Activated naive CD4-positive, alpha-beta T cell (primary cell): ENCODE data around the gene SLC25A18.
"Not testable (repeated sequence)": the region's sequence is repeated elsewhere in the genome, so short reads cannot be mapped to it uniquely, and the experiment has no call there.

Source experiments
- DNase-seq, 4 experiments: peaks; one replicate each; lab custom pipeline; 2025; lab: John Stamatoyannopoulos, UW

SLC25A18 gene

GRCh38 chr22:17562906-17563870, at the start of gene SLC25A18:
TSS of gene SLC25A18 (plus strand) at chr22:17563498. CDS start at chr22:17579945, 16,447 bp downstream.
- DNase-seq: no peak

DNA sequence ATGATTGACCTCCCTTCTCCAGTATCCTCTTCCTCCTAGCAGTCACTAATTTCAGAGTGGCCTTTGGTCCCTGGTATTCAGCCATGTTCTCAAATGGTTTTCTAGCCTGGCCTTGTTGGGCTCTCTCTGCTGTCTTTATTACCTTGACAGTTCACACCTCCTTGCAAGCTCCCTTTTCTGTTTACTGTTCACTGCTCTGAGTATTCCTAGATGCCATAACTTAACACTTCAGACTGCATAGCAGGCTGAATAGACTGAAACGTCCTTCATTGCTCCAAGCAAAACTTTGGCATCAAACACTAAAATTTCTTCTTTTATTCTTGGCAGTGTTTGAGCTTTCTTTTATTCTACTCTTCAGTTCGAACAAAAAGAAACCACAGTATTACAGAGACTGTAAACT, 49.7 kb upstream of the SLC25A18 start:
- no peak for DNase-seq

DNA sequence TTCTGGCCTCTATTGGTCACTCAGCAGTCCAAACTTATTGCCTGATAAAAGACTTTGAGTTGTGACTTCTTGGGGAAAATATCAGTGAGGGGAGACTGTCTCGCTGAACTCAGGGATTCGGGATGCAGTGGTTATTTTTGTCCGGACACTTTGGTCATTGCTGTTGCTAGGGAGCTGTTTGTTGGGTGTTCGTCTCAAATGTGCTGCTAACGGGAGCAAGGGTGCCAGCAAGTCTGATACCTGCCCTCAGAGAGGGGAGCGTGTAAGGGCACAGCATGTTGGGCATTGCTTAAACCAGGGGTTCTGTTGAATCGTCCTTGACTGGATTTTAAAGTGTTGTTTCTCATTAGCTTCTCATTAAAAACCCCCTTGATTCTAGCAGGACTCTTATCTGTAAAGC, 49.2 kb upstream of the SLC25A18 start:
- DNase-seq: no peak

DNA sequence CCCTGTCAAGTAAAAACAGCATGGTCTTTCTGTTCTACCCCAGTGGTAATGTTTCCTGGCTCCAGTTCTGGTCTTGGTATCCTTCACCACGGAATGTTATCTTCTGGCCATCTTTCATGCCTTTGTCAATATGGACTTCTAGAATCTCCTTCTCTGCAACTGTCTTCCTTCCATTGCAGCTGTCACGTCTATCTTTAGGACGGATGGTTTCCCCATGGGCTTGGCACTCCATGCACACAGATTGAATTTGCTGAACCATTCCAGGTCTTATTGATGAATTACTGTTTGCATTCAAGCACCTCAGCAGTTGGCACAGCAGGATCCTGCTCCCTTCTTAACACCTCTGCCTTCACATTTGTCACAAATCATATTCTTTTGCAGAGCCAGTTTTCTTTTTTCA, 44.9 kb upstream of the SLC25A18 start:
- no peak for DNase-seq

DNA sequence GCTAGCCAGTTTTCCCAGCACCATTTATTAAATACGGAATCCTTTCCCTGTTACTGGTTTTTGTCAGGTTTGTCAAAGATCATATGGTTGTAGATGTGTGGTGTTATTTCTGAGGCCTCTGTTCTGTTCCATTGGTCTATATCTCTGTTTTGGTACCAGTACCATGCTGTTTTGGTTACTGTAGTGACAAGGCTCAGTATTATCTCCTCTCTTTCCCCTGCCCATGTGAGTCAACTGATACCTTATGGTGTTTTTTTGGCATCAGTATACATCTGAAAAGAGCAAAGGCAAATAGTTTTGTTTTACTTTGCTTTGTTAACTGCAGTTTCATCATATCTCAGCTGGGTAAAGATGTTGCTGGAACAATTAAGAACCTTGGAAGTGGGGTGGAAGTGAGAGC, 41.3 kb upstream of the SLC25A18 start:
- not testable (repeated sequence) for DNase-seq

GRCh38 chr22:17523925-17524324, 39.4 kb upstream of the SLC25A18 start:
- no peak for DNase-seq

- DNase-seq: no peak
These were observed 27.0 kb upstream of the SLC25A18 start for GRCh38 chr22:17536269-17536668.

GRCh38 chr22:17537155-17537554, 26.1 kb upstream of the SLC25A18 start:
- DNase-seq: no peak

- DNase-seq: no peak
These were observed 22.8 kb upstream of the SLC25A18 start for GRCh38 chr22:17540481-17540880.

- no peak for DNase-seq
These were observed 21.8 kb upstream of the SLC25A18 start for GRCh38 chr22:17541476-17541875.

- no peak for DNase-seq
These were observed 20.8 kb upstream of the SLC25A18 start for GRCh38 chr22:17542452-17542851.

DNA sequence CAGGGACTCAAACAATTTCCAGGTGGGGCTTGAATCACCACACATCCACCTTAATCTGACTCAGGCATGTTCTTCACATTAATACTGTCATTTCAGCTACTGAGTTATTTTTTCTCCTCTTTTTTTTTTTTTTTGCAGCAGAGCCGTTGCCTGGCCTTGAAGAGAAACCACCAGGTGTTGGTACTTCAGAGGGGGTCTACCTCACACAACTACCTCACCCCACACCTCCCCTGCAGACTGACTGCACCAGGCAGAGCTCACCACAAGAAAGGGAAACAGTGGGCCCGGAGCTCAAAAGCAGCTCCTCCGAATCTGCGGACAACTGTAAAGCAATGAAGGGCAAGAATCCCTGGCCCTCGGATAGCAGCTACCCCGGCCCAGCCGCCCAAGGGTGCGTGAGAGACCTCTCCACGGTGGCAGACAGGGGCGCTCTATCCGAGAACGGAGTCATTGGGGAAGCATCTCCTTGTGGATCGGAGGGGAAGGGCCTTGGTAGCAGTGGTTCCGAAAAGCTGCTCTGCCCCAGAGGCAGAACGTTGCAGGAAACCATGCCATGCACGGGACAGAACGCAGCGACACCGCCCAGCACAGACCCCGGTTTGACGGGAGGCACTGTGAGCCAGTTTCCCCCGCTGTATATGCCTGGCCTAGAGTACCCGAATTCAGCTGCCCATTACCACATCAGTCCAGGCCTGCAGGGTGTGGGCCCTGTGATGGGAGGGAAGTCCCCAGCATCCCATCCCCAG, 15.1 kb upstream of the SLC25A18 start:
- no peak for DNase-seq

- DNase-seq: no peak
These were observed 14.6 kb upstream of the SLC25A18 start for GRCh38 chr22:17548756-17549035.

- DNase-seq: no peak
These were observed 14.1 kb upstream of the SLC25A18 start for GRCh38 chr22:17549183-17549582.

GRCh38 chr22:17549655-17550054, 13.6 kb upstream of the SLC25A18 start:
- no peak for DNase-seq

- DNase-seq: no peak
These were observed 10.6 kb upstream of the SLC25A18 start for GRCh38 chr22:17552737-17553136.

GRCh38 chr22:17554814-17555213, 8.5 kb upstream of the SLC25A18 start:
- DNase-seq: no peak

- DNase-seq: no peak
These were observed 4.1 kb upstream of the SLC25A18 start for GRCh38 chr22:17559188-17559587.

DNA sequence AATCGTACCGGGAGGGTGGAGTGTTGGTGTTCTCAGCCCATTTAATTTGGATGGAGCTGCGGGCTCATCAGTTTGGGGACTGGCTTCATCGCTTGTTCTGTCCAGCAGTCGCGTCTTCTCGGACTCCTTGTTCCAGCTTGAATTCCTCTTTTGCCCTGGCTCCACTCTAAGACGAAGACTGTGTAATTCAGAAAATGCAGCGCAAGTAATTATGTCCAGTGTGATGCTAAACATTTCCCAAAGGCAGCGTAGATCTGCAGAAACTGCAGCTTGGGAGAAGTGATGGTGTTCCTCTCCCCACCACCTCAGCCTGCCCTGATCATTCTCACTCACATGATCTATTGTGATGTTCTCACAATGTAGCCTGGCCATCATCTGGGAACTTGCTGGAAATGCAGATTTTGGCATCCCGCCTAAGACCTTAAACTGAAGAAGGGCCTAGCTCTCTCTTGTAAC, 666 bp downstream of the SLC25A18 start:
- DNase-seq: no peak

DNA sequence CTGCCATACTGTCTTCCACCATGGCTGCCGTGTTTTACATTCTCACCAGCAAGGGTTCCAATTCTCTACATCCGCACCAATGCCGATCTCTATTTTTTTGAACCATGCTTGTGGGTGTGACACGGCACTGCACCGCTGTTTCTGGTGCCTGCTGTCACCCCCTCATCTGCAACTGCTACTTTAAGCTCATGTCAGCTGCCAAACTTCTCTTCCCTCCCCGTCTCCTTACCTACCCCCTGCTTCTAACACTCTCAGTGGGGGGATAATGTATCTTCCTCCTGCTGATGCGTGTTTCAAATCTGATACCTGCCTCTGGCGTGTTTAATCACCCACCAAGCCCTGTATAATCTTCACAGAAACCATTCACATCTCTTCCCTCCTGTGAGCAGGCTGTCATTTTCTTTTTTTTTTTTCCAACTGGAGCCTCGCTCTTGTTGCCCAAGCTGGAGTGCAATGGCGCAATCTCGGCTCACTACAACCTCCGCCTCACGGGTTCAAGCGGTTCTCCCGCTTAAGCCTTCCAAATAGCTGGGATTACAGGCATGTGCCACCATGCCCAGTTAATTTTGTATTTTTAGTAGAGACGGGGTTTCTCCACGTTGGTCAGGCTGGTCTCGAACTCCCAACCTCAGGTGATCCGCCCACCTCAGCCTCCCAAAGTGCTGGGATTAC, 2.9 kb downstream of the SLC25A18 start:
- DNase-seq: not testable (repeated sequence)

DNA sequence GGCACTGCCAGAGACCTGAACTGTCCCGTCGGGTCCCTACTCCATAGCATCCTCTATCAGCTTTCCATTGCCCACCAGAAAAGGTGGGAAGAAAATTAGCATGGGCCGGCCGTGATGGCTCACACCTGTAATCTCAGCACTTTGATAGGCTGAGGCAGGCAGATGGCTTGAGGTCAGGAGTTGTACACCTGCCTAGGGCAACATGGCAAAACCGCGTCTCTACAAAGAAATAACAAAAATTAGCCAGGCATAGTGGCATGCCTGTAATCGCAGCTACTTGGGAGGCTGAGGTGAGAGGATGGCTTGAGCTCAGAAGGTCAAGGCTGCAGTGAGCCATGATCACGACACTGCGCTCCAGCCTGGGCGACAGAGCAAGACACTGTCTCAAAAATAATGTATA, 3.5 kb downstream of the SLC25A18 start:
- no peak for DNase-seq

GRCh38 chr22:17569971-17570511, 6.7 kb downstream of the SLC25A18 start:
- no peak for DNase-seq
